Endodermal cell (in vitro differentiated cells): ENCODE data around the gene TBC1D21. TPM values are rescaled to one million over a fixed set of nuclear protein-coding genes. Genes with fewer than 3 reads are reported as not detected.

Experiments used
- DNase-seq: peaks from one replicate; pipeline ENCODE4 v3.0.0-alpha.2; 2017
- H3K27ac ChIP-seq: 2 replicates; pipeline ENCODE4 v1.5.1; 2013; ENCODE audit warnings: mild to moderate bottlenecking, low read depth, low read length, moderate library complexity
- H3K27me3 ChIP-seq: 2 replicates; pipeline ENCODE4 v1.6.1; 2013; ENCODE audit warnings: mild to moderate bottlenecking, low read length, moderate library complexity; ENCODE audit not compliant: insufficient read depth, control insufficient read depth, poor library complexity, severe bottlenecking
- H3K36me3 ChIP-seq: 2 replicates; pipeline ENCODE4 v1.7.0; 2013; ENCODE audit warnings: mild to moderate bottlenecking, low read length, moderate library complexity; ENCODE audit not compliant: control insufficient read depth, insufficient read depth
- H3K4me1 ChIP-seq: one replicate; pipeline ENCODE4 v1.7.0; 2013; ENCODE audit warnings: low read length; ENCODE audit not compliant: control insufficient read depth, insufficient read depth
- H3K4me3 ChIP-seq: 2 replicates; pipeline ENCODE4 v1.5.1; 2013; ENCODE audit warnings: mild to moderate bottlenecking, low read length, moderate library complexity
- H3K9ac ChIP-seq: 2 replicates; pipeline ENCODE4 v1.6.1; 2013; ENCODE audit warnings: mild to moderate bottlenecking, low read length, moderate library complexity; ENCODE audit not compliant: poor library complexity, severe bottlenecking; ENCODE audit errors: extremely low read depth
- H3K9me3 ChIP-seq: 2 replicates; pipeline ENCODE4 v1.6.1; 2013; ENCODE audit warnings: mild to moderate bottlenecking, low read length, moderate library complexity; ENCODE audit not compliant: control insufficient read depth
- H3K27ac Mint-ChIP-seq: 2 replicates; pipeline ENCODE4 v1.8.0; 2020; ENCODE audit warnings: mixed read lengths
- H3K27me3 Mint-ChIP-seq: 2 replicates; pipeline ENCODE4 v1.8.0; 2021; ENCODE audit warnings: mild to moderate bottlenecking, mixed read lengths; ENCODE audit not compliant: insufficient read depth
- H3K36me3 Mint-ChIP-seq: 2 replicates; pipeline ENCODE4 v1.8.0; 2020; ENCODE audit warnings: low read depth, mixed read lengths
- H3K4me1 Mint-ChIP-seq: 2 replicates; pipeline ENCODE4 v1.8.0; 2020; ENCODE audit warnings: mixed read lengths
- H3K4me3 Mint-ChIP-seq: 2 replicates; pipeline ENCODE4 v1.8.0; 2020; ENCODE audit warnings: mild to moderate bottlenecking, moderate library complexity, mixed read lengths
- H3K9me3 Mint-ChIP-seq: 2 replicates; pipeline ENCODE4 v1.8.0; 2020; ENCODE audit warnings: mild to moderate bottlenecking, mixed read lengths
- WGBS, 2 experiments: methylation state at CpG; one replicate each; pipeline versions ENCODE4 v1.1.5 to v1.1.7; 2013; ENCODE audit warnings: missing lambda C conversion rate in 2 of 2, mixed read lengths in 1 of 2; ENCODE audit not compliant: insufficient coverage in 1 of 2, insufficient read length in 1 of 2; 5-methylcytosine and 5-hydroxymethylcytosine counted together
- total RNA-seq, 2 donors: library from RNA; stranded (reverse); fragmentation: NEBNext Ultra II Directional in 1 of 2; extraction: Animal tissue kit (Norgen Biotek cat#: 25700) in 1 of 2; gene quantifications; 2 replicates in 1 of 2; 3 replicates in 1 of 2; pipeline ENCODE4 v1.2.1, GENCODE V29; 2021
- TF ChIP-seq, protein P1 (sequence below): fragments of 200-600 bp; sonication (generic); conservative IDR thresholded peaks from 2 replicates; pipeline ENCODE4 v1.5.0; 2021; ENCODE audit warnings: antibody characterized with exemption, mild to moderate bottlenecking

Gene TBC1D21
- total RNA-seq, 2 donors from 2014 or later: not detected

DNA sequence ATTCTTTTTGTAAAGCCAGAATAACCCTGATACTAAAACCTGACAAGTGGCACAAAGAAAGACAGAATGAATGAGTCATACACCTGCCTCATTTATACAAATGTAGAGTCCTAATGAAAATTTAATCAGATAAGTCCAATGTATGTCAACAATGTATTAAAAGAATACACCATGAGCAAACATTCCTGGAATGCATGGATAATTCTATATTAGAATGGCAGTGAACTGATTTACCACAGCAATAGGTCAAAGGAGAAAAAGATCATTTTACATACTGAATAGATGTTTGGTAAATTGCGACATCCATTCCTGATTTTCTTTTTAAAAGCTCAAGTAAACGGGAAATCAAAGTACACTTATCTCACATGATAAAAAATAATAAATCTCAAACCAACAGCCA is 41.7 kb downstream of the TBC1D21 start:
- H3K27ac Mint-ChIP-seq: no peak overlapping the region
- 87% methylated on average over 2 of the region's 2 CpGs; no CpG with 5 or more reads in 1 of the 2 experiments for WGBS, 2 experiments
- TF ChIP-seq, protein P1, sequence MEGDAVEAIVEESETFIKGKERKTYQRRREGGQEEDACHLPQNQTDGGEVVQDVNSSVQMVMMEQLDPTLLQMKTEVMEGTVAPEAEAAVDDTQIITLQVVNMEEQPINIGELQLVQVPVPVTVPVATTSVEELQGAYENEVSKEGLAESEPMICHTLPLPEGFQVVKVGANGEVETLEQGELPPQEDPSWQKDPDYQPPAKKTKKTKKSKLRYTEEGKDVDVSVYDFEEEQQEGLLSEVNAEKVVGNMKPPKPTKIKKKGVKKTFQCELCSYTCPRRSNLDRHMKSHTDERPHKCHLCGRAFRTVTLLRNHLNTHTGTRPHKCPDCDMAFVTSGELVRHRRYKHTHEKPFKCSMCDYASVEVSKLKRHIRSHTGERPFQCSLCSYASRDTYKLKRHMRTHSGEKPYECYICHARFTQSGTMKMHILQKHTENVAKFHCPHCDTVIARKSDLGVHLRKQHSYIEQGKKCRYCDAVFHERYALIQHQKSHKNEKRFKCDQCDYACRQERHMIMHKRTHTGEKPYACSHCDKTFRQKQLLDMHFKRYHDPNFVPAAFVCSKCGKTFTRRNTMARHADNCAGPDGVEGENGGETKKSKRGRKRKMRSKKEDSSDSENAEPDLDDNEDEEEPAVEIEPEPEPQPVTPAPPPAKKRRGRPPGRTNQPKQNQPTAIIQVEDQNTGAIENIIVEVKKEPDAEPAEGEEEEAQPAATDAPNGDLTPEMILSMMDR: no peak
- H3K9me3 Mint-ChIP-seq: peaks cover 11% of the 10 kb centered on the region
- Histone ChIP-seq H3K27me3 (no peaks in the 10 kb centered on the region), H3K4me1 (no peaks in the 10 kb centered on the region), H3K9me3 (peaks cover 14% of the 10 kb centered on the region), H3K4me3 (no peak overlapping the region), H3K36me3 (peaks cover 4% of the 10 kb centered on the region), H3K27ac (peak overlapping the region; percentile 44), H3K9ac (no peak overlapping the region)
- no peaks in the 10 kb centered on the region for H3K27me3 Mint-ChIP-seq
- peaks cover 21% of the 10 kb centered on the region for H3K36me3 Mint-ChIP-seq
- H3K4me3 Mint-ChIP-seq: no peak overlapping the region
- no peak for DNase-seq
- no peaks in the 10 kb centered on the region for H3K4me1 Mint-ChIP-seq

DNA sequence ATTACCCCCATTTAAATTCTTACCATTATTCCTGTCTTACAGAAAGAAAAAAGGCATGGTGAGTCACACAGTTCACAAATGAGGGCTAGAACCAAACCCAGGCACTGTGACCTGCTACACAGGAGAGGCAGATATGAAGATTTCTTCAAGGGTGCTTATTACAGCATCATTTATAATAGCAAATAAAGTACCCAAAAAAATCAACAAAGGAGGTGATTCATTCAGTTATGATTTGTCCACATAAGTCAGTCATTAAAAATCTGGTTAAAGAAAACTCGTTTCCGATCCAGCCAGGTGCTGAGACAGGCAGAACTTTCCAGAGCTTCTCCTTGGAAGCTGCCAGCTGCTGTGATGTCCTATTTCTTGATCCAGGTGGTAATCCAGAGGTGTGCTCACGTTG is 45.4 kb downstream of the TBC1D21 start:
- Histone ChIP-seq H3K9ac (no peak overlapping the region), H3K4me3 (no peak overlapping the region), H3K27me3 (no peaks in the 10 kb centered on the region), H3K4me1 (peaks cover 19% of the 10 kb centered on the region), H3K9me3 (peaks cover 14% of the 10 kb centered on the region), H3K36me3 (peaks cover 4% of the 10 kb centered on the region), H3K27ac (no peak overlapping the region)
- DNase-seq: no peak
- Mint-ChIP-seq H3K27ac (no peak overlapping the region), H3K4me1 (peaks cover 20% of the 10 kb centered on the region), H3K36me3 (peaks cover 21% of the 10 kb centered on the region), H3K27me3 (no peaks in the 10 kb centered on the region), H3K9me3 (peaks cover 11% of the 10 kb centered on the region), H3K4me3 (no peak overlapping the region)
- WGBS, 2 experiments: 92 to 100% methylated on average over 2 to 3 of the region's 3 CpGs
- TF ChIP-seq, protein P1: no peak

DNA sequence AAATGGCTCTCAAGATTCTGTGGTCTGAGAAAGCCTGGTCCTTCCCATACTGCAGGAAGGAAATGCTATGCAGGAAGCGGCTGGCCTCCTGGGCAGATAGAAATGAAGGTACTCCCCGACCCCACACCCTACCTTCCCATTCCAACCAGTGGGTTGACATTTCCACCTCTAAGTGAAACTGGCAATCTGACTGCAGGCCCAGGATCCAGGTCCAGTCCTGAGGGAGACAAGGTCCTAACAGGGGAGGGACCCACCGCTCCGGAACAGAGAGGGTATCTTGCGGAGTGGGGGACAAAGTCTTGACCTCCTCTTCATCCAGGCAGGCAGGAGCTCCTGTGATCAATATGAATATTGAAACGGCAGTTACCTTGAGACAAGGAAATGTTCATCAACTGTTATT is 46.3 kb downstream of the TBC1D21 start:
- H3K27ac ChIP-seq: no peak overlapping the region
- peaks cover 21% of the 10 kb centered on the region for H3K36me3 Mint-ChIP-seq
- H3K4me1 Mint-ChIP-seq: peaks cover 29% of the 10 kb centered on the region
- no peak overlapping the region for H3K4me3 ChIP-seq
- H3K27me3 Mint-ChIP-seq: no peaks in the 10 kb centered on the region
- WGBS, 2 experiments: 87 to 100% methylated on average over 3 to 6 of the region's 6 CpGs
- no peak for DNase-seq
- H3K9me3 Mint-ChIP-seq: peaks cover 11% of the 10 kb centered on the region
- TF ChIP-seq, protein P1: no peak
- H3K9me3 ChIP-seq: peaks cover 14% of the 10 kb centered on the region
- H3K36me3 ChIP-seq: peaks cover 4% of the 10 kb centered on the region
- no peak overlapping the region for H3K4me3 Mint-ChIP-seq
- H3K9ac ChIP-seq: no peak overlapping the region
- no peaks in the 10 kb centered on the region for H3K27me3 ChIP-seq
- H3K4me1 ChIP-seq: peaks cover 26% of the 10 kb centered on the region
- no peak overlapping the region for H3K27ac Mint-ChIP-seq
